ENCODE data around the gene GNB3. TPM values are rescaled to one million over a fixed set of nuclear protein-coding genes. Genes with fewer than 3 reads are reported as not detected.

The GNB3 gene
- total RNA-seq (2014; rRNA removed; shearing (Covaris generic)): 0.19 and 5.1 TPM in 2 replicates

DNA sequence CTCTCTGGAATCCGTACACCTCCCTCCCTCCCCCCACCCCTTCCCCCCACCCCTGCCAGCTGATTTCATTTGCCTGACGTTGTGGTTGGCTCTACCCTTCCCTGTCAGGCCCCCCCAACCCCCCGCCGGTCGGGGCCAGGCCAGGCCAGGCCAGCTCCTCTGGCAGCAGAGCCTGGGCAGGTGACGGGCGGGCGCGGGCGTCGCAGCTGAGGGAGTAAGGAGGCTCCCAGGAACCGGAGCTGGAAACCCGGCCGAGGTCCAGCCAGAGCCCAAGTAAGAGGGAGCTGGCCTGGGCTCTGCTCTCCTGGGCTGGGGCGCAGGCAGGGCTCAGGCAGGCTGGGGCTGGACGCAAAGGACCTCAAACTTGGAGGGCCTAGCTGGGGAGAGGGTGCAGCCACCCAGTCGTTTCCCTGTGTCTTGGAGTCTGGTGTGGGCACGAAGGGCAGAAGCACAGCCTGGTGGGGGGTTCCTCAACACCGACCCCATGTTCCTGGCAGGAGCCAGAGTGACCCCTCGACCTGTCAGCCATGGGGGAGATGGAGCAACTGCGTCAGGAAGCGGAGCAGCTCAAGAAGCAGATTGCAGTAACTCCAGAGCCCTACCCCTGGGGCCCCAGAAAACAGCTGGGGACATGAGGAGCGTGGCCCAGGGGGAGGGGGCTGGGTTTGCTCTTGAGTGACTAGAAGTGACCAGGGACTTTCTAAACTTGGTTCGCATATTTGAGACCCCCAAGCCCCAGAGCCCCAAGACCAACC, at the start of gene GNB3:
GNB3 (plus strand) TSS at position 165 of the 755 bp plus-strand sequence; CDS start at position 528, 363 bp downstream.
- DNase-seq (ENCODE audit: low spot score): no peak

DNA sequence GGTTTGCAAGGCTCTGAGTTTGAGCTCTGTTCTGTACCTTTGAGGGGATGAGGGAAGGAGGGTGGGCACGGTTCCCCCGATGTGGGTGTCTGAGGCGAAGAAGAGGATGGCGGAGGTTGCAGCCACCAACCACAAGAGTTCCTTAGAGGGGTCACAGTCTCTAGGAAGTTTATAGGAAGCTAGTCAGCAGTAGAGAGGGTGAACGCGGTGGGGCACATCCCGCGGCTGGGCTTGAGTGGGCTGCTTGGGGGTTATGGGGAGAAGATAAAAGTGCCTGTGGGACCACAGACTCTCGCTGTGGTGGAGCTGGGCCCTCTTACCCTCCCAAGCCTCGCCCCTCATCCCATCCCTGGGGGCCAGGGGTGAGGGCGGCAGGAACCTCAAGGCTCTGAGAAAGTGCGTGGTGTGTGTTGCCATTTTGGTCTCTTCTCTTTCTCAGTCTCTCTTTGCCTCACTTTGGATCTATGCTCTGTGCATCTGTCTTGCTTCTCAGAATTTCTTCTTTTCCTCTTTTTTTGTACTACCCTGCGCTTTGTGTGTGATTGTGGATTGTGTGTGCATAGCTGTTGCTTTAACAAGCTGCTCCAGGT, 48.7 kb upstream of the GNB3 start:
- no peak for DNase-seq (ENCODE audit: low spot score)

DNA sequence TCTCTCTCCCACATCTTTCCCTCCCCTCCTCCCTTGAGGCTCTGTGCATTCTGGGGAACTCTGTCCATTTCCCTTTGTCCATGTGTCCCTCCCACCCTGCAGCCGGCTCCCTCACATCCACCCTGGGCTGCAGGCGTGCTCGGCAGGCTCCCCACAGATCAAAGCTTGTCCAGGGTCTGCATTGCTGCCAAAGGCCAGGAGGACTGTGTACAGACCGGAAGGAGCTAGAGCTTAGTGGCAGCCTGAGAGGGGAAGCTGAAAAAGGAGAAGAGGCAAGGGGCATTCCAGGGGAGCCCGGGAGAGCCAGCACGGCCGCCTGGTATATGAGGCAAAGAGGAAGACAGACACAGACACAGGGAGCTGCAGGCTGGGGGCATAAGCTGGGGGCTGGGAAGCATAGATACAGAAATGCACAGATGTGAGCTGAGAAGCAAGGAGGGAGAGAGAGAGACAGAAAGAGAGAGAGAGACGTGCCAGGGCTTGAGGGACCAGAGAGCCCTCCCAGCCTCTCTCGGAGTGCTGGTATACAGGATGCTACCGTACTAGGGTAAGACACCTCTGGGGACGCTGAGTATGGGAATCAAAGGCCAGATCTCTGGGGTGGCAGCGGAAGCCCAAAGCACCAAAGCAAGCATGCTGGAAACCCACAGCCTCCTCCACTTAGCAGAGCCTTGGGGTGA, 48.1 kb upstream of the GNB3 start:
- no peak for DNase-seq (ENCODE audit: low spot score)

DNA sequence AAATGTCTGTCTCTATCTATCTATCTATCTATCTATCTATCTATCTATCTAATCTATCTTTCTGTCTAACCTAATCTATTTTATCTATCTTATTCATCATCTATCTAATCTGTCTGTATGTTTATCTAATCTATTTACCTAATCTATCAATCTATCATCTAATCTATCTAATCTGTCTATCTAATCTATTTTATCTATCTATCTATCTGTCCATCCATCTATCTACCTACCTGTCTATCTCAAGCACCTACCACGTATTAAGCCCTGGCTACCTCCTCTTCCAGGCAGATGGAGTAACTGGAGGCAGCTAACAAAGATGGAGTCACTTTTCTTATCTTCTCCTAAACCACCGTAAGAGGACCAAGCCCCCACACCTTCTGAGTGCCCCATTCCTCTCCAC, 45.6 kb upstream of the GNB3 start:
- no peak for DNase-seq (ENCODE audit: low spot score)

DNA sequence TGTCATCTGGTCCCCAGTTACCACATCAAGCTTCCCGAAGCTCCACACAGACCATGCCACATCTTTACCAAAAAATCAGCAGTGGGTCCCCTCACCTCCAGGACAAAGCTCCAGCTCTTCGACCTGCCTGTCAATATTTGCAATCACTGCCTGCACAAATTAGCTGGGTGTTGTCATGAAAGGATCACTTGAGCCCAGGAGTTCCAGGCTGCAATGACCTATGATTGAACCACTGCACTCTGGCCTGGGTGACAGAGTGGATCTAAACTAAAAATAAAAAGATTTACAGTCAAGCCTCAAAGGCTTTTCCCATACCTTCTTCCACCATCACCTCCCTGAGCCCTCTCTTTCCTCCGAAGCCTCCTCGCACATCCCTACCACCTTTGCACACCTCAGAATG, 44.1 kb upstream of the GNB3 start:
- DNase-seq (ENCODE audit: low spot score): no peak

DNA sequence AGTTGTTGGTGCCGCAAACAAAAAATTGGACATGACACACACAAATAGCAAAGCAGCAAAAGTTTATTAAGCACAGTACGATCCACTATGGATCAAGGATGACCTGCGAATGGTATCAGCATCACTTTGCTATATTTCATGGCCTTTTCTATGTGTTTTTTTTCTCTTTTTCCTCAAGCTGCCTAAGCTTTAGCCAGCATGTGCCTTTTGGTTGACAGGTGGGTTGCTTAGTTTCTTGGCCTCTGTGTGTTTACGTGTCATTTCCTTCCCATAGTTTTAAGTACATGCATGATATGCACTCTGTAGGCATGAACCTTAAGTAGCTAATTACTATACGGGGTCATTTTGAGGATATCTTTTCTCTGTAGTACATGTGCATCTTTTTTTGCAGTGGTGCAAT, 41.6 kb upstream of the GNB3 start:
- DNase-seq (ENCODE audit: low spot score): no peak

DNA sequence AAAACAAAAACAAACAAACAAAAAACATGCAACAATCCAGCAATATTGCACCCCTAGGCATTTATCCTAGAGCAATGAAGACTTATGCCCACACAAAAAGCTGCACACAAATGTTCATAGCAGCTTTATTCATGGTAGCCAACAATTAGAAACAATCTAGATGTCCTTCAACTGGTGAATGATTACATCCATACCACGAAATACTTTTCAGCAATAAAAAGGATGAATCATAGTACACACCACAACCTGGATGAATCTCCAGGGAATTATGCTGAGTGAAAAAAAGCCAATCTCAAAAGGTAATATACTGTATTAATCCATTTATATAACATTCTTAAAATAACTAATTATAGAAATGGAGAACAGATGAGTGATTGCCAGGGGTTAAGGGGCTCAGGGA, 33.6 kb upstream of the GNB3 start:
- no peak for DNase-seq (ENCODE audit: low spot score)

DNA sequence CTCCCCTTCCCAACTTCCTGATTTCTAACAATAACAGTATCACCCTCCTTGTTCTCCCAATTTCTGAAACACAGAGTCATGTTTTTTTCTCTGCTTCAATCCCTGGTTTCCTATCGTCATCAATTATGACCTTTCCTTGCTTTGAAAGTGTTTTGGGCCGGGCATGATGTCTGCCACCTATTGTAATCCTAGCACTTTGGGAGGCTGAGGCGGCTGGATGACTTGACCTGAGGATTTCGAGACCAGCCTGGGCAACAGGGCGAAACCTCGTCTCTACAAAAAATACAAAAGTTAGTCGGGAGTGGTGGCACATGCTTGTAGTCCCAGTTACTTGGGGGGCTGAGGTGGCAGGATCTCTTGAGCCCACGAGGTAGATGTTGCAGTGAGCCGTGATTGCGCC, 31.7 kb upstream of the GNB3 start:
- DNase-seq (ENCODE audit: low spot score): no peak

DNA sequence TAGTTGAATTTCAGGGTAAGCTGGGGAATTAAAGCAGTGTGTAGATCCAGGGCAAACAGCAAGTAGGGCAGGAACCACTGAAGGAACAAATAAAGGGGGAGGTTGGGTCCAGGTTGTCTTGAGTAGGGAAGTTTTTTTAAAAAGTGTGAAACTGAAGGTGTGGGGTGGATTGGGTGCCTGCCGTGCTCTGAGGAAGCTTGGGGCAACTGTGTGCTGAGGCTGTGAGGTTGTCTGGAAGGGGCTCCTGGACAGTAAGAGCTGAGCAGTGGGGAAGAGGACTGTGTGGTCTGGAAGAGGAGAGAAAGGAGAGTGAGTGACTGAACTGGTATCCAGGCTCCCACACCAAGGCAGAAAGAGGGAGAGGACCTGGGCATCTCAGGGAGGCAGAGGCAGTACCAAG, 30.0 kb upstream of the GNB3 start:
- DNase-seq (ENCODE audit: low spot score): no peak

DNA sequence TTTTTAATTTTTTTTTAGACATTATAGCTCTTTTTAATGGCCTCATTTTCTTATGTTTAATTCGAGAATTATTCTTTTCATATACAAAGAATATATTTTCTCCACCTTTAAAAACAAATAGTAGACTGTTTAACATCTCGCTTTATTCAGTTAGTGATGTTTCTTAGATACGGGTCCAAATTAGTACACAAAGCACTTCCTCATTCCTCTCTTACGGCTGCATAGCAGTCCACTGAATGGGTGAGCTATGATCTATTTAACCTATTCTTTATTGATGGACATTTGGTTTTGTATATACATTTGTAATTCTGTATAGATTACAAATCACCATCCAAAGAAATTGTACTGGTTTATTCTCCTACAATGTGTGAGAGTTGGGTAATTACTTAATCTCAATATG, 27.4 kb upstream of the GNB3 start:
- DNase-seq (ENCODE audit: low spot score): no peak

DNA sequence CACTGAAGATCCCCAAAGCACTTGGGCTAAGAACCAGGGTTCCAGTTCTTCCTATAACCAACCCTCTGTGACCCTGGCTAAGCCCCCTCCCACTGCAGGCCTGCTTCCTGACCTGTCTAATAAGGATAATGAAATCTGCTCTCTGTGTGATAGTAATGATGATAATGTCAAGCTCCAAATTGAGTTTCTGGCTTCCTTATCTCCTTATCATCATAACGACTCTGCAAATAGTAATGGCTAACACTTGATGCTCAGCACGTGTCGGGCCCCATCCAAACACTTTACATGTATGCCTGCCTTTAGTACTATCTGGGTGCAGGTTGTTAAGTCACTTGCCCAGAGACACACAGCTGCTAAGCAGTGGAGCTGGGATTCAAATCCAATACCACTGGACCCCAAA, 24.1 kb upstream of the GNB3 start:
- no peak for DNase-seq (ENCODE audit: low spot score)

DNA sequence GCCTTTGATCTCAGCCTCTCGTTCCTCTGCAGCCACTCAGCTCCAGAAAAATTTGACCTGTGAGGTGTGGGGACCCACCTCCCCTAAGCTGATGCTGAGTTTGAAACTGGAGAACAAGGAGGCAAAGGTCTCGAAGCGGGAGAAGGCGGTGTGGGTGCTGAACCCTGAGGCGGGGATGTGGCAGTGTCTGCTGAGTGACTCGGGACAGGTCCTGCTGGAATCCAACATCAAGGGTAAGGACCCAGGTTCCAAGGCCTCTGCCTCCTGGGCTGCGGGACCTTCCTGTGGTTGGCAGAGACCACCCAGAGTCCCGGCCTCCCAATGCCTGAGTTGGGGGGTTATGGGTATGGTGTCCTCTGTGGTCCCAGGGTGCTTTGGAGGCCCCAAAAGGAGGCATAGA, 23.6 kb upstream of the GNB3 start:
- no peak for DNase-seq (ENCODE audit: low spot score)

DNA sequence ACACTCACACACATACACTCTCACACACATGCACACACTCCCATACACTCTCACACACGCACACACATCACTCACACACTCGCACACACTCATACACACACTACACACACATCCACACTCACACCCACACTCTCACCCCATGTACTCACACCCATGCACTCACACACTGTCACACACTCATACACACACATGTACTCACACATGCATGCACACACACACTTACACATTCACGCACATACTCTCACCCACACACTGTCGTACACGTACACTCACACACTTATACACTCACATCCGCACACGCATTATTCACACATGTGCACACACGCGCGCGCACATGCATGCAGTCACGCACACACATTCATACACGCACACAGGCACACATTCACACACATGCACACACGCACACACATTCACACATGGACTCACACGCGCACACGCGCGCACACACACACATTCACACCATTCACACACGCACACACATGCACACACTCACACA, 23.0 kb upstream of the GNB3 start:
- no peak for DNase-seq (ENCODE audit: low spot score)

DNA sequence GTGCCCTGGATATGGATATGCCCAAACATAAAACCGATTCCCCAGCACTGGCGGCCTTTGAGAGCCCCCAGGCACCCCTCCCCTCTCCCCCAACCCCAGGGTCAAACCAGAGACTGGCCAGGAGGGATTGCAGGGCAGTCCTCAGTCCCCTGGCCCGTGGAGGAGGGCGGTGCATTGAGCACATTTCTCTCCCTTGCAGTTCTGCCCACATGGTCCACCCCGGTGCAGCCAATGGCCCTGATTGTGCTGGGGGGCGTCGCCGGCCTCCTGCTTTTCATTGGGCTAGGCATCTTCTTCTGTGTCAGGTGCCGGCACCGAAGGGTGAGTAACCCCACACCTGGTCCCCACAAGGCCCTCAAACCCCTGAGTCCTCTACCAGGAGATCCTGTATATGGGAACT, 22.5 kb upstream of the GNB3 start:
- DNase-seq (ENCODE audit: low spot score): no peak

DNA sequence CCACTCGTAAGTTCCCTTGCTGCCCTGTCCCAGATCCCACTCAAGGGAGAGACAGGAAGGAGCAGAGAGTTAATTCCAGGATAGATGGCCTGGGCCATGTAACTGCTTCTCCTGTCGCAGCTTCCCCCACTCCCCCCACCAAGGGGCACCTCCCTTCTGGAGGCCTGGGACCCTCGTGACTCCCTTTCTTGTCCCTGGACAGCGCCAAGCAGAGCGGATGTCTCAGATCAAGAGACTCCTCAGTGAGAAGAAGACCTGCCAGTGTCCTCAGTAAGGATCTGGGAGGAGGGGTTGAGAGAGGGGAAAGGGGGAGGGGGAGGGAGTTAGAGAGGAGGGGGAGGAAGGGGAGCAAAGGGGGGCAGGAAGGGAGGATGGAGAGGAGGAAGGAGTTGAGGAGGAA, 22.1 kb upstream of the GNB3 start:
- no peak for DNase-seq (ENCODE audit: low spot score)

DNA sequence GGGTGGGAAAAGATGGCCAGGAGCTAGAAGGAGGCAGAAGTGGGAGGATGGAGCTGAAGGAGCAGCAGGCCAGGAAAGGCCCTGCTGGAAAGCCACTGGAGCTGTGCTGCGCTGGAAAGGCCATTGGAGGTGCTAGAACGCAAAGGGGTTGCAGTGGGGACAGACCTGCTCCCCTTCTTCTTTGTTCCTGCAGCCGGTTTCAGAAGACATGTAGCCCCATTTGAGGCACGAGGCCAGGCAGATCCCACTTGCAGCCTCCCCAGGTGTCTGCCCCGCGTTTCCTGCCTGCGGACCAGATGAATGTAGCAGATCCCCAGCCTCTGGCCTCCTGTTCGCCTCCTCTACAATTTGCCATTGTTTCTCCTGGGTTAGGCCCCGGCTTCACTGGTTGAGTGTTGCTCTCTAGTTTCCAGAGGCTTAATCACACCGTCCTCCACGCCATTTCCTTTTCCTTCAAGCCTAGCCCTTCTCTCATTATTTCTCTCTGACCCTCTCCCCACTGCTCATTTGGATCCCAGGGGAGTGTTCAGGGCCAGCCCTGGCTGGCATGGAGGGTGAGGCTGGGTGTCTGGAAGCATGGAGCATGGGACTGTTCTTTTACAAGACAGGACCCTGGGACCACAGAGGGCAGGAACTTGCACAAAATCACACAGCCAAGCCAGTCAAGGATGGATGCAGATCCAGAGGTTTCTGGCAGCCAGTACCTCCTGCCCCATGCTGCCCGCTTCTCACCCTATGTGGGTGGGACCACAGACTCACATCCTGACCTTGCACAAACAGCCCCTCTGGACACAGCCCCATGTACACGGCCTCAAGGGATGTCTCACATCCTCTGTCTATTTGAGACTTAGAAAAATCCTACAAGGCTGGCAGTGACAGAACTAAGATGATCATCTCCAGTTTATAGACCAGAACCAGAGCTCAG, 21.4 kb upstream of the GNB3 start:
- no peak for DNase-seq (ENCODE audit: low spot score)

DNA sequence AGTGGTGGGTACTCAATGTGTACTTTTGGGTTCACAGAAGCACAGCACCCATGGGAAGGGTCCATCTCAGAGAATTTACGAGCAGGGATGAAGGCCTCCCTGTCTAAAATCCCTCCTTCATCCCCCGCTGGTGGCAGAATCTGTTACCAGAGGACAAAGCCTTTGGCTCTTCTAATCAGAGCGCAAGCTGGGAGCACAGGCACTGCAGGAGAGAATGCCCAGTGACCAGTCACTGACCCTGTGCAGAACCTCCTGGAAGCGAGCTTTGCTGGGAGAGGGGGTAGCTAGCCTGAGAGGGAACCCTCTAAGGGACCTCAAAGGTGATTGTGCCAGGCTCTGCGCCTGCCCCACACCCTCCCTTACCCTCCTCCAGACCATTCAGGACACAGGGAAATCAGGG, 20.6 kb upstream of the GNB3 start:
- DNase-seq (ENCODE audit: low spot score): no peak

DNA sequence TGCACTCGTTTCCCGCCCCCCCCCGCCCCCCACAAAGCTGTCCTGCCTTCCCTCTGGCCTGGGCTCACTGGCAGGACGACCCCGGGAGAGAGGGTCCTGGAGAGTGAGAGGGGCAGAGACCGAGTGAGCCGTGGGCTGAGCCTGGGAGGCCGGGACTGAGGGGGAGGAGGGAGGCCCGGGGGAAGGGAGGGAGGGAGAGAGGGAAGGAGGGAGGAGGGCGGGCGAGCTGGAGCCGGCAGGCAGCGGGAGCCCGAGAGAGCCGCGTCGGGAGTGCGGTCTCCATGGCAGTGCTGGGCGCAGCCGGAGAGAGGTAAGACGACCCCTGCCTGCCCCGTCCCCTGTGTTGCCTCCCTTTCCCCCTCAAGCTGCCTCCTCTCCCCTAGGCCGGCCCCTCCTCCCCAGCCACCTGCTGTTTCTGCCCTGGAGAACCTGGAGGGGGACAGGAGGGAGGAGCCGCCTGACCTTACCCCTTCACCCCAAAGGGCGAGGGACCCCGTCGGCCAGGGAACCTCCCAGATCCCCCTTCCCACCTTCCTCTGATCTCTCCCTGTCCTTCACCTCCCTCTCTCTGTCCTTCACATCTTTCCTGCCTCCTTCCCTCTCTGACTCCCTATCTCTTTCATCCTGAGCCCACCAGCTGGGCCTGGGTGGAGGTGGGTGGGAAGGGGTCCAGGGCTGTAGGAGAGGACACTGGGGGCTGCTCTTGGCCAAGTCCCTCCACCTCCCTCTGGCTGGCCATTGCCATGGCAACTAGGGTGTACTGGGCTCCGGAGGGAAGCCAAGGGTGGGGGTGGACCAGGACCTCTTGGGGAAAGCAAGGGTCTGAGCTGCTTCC, 18.9 kb upstream of the GNB3 start, which contains the start of gene GPR162:
GPR162 (plus strand) TSS at position 231 of the 835 bp plus-strand sequence. CDS start 2,078 bp downstream, outside the sequence.
- no peak for DNase-seq (ENCODE audit: low spot score)

DNA sequence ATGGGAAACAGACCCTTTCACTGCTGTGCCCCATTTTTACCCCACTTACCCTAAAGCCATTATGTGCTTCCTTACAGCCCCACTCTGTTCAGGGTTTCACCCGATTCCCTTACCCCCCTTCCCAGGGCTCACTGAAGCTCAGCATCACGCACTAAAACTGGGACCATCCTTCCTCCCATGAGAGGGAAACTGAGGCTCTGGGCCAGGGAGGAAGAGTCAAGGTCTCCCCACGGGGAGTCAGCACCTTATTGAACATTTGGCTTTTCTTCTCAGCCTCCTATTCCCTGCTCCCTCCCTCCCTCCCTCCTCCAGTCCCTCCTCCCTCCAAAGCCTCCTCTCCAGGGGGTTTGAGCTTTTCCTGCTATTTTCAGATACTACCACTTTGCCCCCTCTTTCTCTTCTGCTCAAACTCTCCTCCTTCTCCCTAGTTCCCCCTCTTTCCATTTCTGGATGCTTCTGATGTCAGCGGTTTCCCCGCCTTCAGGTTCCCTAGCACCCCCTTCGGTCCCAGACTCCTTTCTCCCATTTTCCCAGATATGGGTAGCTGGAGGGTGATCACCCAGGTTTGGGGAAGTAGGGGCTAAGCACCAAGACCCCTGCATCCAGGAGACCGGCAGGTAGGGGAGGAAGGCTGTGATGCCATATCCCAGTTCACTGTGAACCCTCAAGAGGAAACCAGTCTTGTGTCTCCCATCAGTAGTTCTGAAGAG, 18.1 kb upstream of the GNB3 start:
- DNase-seq (ENCODE audit: low spot score): no peak

All from A172 (cell line).